HG03095 (cell line): Measurements from ENCODE around the gene ZBTB7C.

Experiments
- ATAC-seq: cut with Tn5 transposase; IDR thresholded peaks from one replicate; pipeline ENCODE4 v1.9.1; 2021; ENCODE audit warnings: moderate library complexity; ENCODE audit not compliant: unreplicated experiment

ZBTB7C gene

DNA sequence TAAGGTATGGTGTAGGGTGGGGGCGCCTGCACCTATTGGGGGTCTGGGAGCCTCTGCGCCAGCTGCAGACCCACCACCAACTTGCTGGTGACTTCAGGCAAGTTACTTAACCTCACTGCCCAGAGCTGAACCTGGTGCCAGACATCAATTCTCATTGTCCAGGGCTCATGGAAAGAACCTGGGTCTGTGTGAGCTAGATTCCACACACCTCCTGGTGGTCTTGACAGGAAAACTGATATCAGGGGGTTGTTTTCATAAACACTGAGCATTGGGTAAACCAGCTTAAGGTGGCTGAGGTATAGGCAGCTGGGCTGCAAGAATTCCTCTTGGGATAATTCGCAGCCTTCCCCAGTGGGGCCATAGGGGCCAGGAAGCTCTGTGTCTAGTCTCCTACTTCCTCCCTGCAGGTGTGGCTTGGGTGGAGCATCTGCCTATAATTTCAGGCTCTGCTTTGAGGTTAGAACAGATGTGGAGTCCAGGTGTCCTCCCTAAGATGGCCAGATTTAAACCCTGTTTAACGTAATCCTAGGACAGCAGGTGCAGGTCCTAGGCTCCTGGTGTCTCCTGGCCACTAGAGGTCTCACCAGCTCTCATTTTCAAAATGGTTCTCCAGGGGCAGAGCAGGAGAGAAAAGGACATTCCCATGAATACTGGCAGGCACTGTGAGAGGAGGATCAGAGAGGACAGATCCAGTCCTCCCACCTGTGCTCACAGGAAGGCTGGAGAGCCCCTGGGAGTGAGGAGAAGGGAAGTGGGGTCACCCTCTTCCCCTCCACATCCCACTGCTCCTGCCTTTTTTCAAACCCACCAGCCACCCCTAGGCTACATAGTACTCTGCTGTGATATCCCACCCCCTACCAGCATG lies 378.3 kb downstream of the ZBTB7C start:
- ATAC-seq, result no peak

DNA sequence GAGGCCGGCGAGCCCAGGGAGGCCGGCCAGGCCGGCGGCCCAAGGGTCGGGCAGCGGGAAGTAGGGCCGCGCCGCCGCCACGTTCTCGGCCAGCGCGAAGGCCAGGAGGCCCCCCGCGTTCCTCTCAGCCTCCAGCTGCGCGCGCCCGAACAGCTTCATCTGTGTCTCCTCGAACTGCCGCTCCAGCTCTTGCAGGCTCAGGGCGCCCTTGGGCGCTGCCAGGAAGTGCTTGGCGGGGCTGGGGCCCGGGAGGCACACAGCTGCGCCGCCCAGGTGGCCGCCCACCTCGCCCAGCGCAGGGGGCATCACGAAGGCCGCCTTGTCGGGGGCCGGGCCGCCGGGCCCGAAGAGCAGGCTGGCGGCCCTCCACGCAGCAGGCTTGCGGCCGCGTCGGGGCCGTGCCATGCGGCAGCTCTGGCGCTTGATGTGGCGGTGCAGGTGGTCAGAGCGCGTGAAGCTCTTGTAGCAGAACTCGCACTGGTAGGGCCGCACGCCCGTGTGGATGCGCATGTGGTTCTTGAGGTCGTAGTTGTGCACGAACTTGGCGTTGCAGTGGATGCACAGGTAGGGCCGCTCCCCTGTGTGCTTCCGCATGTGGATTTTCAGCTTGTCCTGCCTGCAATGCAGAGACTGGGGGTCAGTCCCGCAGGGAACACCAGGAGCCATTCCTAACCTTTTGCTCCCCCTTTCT lies 379.7 kb downstream of the ZBTB7C start:
- ATAC-seq, result no peak

GRCh38 chr18:48028696-48029095 lies 380.5 kb downstream of the ZBTB7C start:
- no peak for ATAC-seq

DNA sequence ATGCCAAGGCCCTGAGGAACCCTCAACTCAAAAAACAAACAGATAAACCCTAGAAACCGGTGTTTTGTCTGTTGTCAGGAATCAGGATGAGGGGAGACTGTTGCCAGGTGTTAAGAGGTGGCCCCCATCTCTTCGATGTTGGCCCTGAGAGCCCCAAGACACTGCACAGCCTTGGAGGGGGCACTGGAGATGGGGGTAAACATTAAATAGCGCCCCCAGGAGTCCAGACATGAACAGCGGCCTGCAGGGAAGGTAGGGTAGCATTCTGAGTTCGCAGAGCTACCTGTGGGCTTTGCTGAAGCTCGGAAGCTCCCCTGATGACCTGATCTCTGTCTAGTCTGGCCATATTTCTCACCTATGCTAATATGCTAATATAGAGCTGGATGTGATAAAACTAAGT lies 381.1 kb downstream of the ZBTB7C start:
- no peak for ATAC-seq

- ATAC-seq, result no peak
These were observed 381.7 kb downstream of the ZBTB7C start for GRCh38 chr18:48027401-48027963.

GRCh38 chr18:48026216-48026615 lies 383.0 kb downstream of the ZBTB7C start:
- no peak for ATAC-seq

DNA sequence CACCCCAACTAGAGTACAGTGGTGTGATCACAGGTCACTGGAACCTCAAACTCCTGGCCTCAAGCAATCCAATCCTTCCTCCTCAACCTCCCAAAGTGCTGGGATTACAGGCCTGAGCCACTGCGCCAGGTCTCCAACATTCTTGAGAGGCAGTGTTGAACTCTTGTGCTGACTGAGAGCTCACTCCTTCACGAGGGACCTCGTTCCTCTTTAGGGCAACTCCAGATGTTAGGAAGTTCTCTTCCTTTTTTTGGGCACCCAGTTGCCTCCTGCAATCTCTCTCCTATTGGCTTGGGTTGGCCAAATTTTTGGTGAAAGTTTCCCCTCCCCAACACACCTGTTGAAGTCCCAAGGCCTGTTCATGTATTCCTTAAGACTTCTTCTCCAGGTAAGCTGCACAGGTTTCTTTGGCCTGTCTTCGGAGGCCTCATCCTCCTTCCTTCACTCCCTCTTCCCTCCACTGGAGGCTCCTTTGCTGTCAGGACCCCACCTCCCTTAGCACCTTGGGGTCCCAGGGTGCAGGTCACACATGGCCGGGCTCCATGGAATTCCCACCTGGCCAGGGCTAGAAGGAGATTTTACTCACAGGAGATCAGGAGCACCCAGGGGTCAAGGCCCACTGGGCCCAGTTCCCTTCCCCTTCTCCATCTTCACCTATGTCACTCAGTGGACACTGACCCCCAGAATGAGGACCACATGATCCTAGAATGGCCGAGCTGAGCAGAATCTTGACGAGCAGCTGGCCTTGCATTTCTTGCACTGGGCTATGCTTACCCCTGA lies 384.1 kb downstream of the ZBTB7C start:
- no peak for ATAC-seq

DNA sequence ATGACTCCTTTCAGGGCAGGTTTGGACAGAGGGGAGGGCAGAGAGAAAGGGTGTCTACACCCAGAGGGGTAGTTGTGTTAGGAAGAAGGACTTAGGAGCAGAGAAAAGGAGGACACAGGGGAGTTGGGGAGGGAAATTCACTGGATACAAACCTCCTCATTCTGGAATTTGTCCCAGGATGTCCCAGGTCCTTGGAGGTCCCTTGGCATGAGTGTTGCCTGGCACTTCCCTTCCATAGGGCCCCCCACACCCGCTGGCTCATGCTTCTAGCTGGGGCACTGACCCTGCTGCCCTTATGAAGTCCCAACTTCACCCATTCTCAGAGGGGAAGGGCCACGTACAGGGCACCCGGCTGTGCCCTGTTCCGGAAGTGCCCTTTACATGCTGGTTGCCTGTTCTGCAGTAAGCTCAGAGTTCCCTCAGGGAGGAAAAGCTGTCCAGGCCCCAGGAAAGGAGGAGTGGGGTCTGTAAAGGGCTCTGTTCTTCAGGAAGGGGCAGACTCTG lies 385.1 kb downstream of the ZBTB7C start:
- no peak for ATAC-seq

DNA sequence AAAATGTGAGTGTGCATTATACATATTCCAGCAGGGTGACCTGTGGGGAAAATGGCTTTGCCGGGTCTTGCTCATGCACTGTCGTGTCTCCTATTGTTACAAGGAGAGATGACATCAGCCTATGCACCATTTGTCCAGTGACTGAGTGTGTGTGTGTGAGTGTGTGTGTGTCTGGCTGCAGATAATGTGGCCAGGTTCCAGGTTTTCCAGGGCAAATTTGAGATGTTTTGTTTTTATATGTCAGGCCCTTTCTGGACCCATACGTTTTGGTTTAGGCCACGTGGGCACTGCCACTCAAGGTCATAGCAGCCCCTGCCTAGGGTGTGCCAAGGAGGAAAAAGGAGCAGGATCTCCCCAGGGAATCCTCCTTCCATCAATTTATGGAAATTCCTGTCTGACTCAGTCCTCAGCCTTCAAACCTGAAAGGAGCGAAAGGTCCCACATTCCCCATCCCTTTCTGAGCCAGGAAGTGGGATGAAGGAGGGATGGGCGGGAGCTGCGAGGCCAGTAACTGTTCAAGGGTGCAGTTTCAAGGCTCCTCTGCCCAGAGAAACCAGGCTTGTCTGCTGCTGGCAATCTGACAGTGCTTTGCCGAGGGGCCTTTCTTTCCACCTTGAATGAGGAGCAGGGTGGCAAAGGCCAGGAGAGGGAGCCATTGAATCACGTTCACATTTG lies 385.7 kb downstream of the ZBTB7C start:
- no peak for ATAC-seq

GRCh38 chr18:48022531-48023329 lies 386.5 kb downstream of the ZBTB7C start:
- no peak for ATAC-seq

GRCh38 chr18:48022021-48022420 lies 387.2 kb downstream of the ZBTB7C start:
- no peak for ATAC-seq

DNA sequence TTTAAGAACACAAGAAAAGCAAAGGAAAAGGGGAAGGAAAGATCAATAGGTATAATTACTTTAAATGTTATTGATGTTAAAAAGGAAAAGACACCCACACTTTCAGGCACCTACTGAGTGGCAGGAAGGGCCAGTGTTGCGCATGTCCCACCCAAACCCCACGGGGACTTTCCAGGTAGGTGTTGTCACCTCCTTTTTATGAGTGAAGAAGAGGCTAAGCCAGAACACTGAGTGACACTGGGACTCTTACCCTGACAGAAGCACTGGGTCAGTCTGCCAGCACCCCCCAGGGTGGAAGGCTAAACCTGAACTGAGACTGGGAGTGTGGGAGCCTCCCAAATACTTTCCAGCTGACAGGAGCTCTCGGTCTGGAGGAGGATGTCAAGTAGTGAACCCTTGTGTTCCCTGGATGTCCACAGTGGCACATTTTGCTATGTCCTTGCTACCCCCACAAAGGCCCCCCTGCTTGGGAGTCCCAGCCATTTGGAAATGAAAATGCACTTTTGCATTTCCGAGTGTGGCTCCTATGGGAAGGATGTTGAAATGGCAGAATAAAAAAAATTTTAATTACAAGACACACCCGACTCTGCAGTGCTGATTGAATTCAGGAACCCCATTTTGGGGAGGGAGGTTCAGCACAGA lies 387.8 kb downstream of the ZBTB7C start:
- ATAC-seq, result no peak

- no peak for ATAC-seq
These were observed 388.6 kb downstream of the ZBTB7C start for GRCh38 chr18:48020337-48021250.

DNA sequence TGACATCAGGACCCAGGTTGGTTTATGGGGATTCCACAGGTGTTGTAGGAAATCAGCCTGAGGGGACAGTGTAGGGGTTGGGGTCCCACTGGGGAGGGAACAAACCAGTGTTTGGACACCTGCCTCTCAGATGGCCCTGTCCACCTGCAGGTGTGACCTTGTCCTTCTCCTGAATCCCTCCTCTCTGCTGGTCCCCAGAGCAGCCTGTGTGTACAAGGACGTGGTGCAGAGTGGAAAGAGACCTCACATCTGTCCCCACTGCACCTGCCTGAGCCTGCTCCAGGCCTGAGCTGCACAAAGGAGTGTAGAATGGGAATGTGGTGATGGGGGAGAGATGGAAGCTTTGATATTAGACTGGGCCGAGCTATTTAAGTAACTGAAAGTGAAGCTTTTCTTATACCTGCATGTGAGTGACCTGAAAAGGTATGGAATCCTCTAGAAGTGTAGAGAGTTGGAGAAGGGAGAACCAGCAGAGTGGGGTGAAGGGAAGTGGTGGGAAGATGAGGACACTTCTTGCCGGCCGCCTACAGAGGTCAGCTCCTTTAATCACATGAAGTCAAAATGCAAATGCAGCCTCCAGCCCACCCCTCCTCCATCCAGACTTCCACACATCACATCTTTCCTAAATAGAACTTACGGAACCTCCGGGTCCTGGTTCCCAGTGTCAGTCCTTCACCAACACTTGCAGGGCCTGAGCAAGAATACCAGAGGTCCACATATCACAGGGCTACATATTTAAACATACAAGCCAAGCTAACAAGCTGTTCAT lies 389.4 kb downstream of the ZBTB7C start:
- ATAC-seq, result no peak

DNA sequence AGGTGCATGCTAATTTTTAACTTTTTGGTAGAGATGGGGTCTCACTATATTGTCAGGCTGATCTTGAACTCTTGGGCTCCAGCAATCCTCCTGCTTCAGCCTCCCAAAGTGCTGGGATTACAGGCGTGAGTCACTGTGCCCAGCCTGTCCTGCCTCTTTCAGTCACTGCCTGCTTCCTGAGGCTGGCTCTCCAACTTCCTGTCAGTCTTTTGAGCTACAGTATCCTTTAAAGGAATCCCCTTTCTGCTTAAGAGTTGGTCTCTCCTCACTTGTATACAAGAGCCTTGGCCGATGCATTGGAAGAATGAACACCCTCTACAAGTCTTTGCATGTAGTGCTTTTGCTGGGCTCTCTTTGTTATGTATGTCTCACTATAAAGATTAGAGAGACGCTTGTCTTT lies 390.3 kb downstream of the ZBTB7C start:
- no peak for ATAC-seq

GRCh38 chr18:48017635-48018034 lies 391.5 kb downstream of the ZBTB7C start:
- no peak for ATAC-seq

DNA sequence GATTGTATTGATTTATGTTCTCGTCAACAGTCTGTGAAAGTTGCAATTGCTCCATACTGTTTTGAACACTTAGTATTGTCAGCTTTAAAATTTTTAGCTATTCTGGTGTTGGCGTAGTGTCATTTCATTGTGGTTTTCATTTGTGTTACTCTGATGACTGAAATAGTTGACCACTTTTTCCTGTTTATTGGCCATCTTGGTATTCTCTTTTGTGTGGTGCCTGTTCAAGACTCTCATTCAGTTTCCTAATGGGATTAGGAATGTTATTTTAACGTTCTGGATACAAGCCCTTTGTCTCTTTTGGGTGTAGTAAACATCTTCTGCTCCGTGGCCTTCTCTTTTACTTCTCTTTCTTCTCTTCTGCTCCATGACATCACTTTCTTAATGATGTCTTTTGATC lies 396.0 kb downstream of the ZBTB7C start:
- ATAC-seq, result no peak
